WTC11 (cell line): Measurements from ENCODE around the gene CCDC124. TPM values are rescaled to one million over a fixed set of nuclear protein-coding genes. Genes with fewer than 3 reads are reported as not detected.

Source experiments
- ATAC-seq: fragments of 200-7000 bp; cut with Tn5 transposase; 2 replicates; pipeline ENCODE4 v1.10.0; 2021; ENCODE audit warnings: mild to moderate bottlenecking, moderate library complexity
- CTCF ChIA-PET: fragments of 300-600 bp; sonication (Branson Sonifier 250); formaldehyde crosslinking; loops from one replicate; lab custom pipeline; 2021; ENCODE audit warnings: antibody characterized with exemption; lab: Charles Lee
- POLR2A ChIA-PET: fragments of 350-600 bp; sonication (Branson Sonifier 250); formaldehyde crosslinking; loops from one replicate; lab custom pipeline; 2021; ENCODE audit warnings: antibody characterized with exemption; lab: Charles Lee
- DNase-seq: peaks from one replicate; pipeline ENCODE4 v3.0.0; 2021; ENCODE audit warnings: low spot score
- H3K27ac Mint-ChIP-seq: 2 replicates; pipeline ENCODE4 v1.8.0; 2021; ENCODE audit warnings: mixed read lengths
- H3K27me3 Mint-ChIP-seq: 2 replicates; pipeline ENCODE4 v1.8.0; 2021; ENCODE audit warnings: low read depth, mild to moderate bottlenecking, moderate library complexity, mixed read lengths
- H3K36me3 Mint-ChIP-seq: 2 replicates; pipeline ENCODE4 v1.8.0; 2021; ENCODE audit warnings: mixed read lengths
- H3K4me1 Mint-ChIP-seq: 2 replicates; pipeline ENCODE4 v1.8.0; 2022; ENCODE audit warnings: mixed read lengths
- H3K4me3 Mint-ChIP-seq: 2 replicates; pipeline ENCODE4 v1.8.0; 2021; ENCODE audit warnings: mild to moderate bottlenecking, moderate library complexity, mixed read lengths
- H3K9me3 Mint-ChIP-seq: 2 replicates; pipeline ENCODE4 v1.8.0; 2021; ENCODE audit warnings: mixed read lengths
- CREM ChIP-seq: sonication (generic); formaldehyde crosslinking; IDR thresholded peaks from 2 replicates; pipeline ENCODE4 v1.8.1; 2022; ENCODE audit warnings: mild to moderate bottlenecking, missing genetic modification reagents, moderate library complexity
- ESRRA ChIP-seq: sonication (generic); formaldehyde crosslinking; IDR thresholded peaks from 2 replicates; pipeline ENCODE4 v1.8.1; 2022; ENCODE audit warnings: mild to moderate bottlenecking, missing genetic modification reagents, borderline replicate concordance
- GTF2I ChIP-seq: fragments of 250-450 bp; sonication (Bioruptor Pico); conservative IDR thresholded peaks from 2 replicates; pipeline ENCODE4 v1.4.0; 2021; ENCODE audit warnings: mild to moderate bottlenecking
- NFATC4 ChIP-seq: fragments of 250-450 bp; sonication (Bioruptor Pico); IDR thresholded peaks from 2 replicates; pipeline ENCODE4 v1.9.0; 2021; ENCODE audit warnings: mild to moderate bottlenecking
- NR2C2 ChIP-seq: sonication (generic); formaldehyde crosslinking; IDR thresholded peaks from 2 replicates; pipeline ENCODE4 v1.8.0; 2022; ENCODE audit warnings: mild to moderate bottlenecking, missing genetic modification reagents
- SP1 ChIP-seq: sonication (generic); formaldehyde crosslinking; conservative IDR thresholded peaks from 2 replicates; pipeline ENCODE4 v1.8.1; 2022; ENCODE audit warnings: missing genetic modification reagents
- total RNA-seq: library from RNA; stranded (reverse); gene quantifications from 3 replicates; pipeline ENCODE4 v1.2.3, GENCODE V29; 2021
- TF ChIP-seq, protein P1 (sequence below): fragments of 250-450 bp; sonication (Bioruptor Pico); IDR thresholded peaks from 2 replicates; pipeline ENCODE4 v1.9.0; 2021; ENCODE audit warnings: mild to moderate bottlenecking, borderline replicate concordance
- TF ChIP-seq, protein P2 (sequence below): sonication (generic); formaldehyde crosslinking; IDR thresholded peaks from 2 replicates; pipeline ENCODE4 v1.8.1; 2022; ENCODE audit warnings: missing genetic modification reagents, borderline replicate concordance
- TF ChIP-seq, protein P3 (sequence below): fragments of 250-450 bp; sonication (Bioruptor Pico); IDR thresholded peaks from 2 replicates; pipeline ENCODE4 v1.9.0; 2021; ENCODE audit warnings: moderate library complexity, mild to moderate bottlenecking, inconsistent platforms, borderline replicate concordance
- TF ChIP-seq, protein P4 (sequence below): fragments of 250-450 bp; sonication (Bioruptor Pico); IDR thresholded peaks from 2 replicates; pipeline ENCODE4 v1.9.0; 2021; ENCODE audit warnings: mild to moderate bottlenecking
- TF ChIP-seq, protein P5 (sequence below): sonication (generic); formaldehyde crosslinking; IDR thresholded peaks from 2 replicates; pipeline ENCODE4 v1.8.0; 2022; ENCODE audit warnings: mild to moderate bottlenecking, missing genetic modification reagents
- TF ChIP-seq, protein P6 (sequence below): sonication (generic); formaldehyde crosslinking; IDR thresholded peaks from 2 replicates; pipeline ENCODE4 v1.8.1; 2022; ENCODE audit warnings: mild to moderate bottlenecking, missing genetic modification reagents, moderate library complexity, borderline replicate concordance

CCDC124 gene
- total RNA-seq, 1 experiment from 2014 or later, result 156 TPM

DNA sequence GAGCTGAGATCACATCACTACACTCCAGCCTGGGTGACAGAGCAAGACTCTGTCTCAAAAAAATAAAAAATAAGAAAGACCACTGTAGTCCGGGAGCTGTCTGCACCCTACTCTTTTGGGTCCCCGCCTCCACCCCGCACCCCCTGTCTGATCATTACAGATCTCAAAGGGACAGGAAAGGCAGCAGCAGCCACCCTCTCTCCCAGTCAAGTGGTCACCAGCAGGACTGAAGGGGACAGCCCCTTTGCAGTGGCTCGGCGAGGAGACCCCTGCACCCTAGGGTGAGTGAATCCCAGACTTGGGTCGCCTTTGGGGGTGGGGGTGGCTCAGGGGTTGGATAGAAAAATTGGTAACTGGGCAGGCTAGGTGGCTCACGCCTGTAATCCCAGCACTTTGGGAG is 21.6 kb downstream of the CCDC124 start (continued):
- TF ChIP-seq, protein P1, sequence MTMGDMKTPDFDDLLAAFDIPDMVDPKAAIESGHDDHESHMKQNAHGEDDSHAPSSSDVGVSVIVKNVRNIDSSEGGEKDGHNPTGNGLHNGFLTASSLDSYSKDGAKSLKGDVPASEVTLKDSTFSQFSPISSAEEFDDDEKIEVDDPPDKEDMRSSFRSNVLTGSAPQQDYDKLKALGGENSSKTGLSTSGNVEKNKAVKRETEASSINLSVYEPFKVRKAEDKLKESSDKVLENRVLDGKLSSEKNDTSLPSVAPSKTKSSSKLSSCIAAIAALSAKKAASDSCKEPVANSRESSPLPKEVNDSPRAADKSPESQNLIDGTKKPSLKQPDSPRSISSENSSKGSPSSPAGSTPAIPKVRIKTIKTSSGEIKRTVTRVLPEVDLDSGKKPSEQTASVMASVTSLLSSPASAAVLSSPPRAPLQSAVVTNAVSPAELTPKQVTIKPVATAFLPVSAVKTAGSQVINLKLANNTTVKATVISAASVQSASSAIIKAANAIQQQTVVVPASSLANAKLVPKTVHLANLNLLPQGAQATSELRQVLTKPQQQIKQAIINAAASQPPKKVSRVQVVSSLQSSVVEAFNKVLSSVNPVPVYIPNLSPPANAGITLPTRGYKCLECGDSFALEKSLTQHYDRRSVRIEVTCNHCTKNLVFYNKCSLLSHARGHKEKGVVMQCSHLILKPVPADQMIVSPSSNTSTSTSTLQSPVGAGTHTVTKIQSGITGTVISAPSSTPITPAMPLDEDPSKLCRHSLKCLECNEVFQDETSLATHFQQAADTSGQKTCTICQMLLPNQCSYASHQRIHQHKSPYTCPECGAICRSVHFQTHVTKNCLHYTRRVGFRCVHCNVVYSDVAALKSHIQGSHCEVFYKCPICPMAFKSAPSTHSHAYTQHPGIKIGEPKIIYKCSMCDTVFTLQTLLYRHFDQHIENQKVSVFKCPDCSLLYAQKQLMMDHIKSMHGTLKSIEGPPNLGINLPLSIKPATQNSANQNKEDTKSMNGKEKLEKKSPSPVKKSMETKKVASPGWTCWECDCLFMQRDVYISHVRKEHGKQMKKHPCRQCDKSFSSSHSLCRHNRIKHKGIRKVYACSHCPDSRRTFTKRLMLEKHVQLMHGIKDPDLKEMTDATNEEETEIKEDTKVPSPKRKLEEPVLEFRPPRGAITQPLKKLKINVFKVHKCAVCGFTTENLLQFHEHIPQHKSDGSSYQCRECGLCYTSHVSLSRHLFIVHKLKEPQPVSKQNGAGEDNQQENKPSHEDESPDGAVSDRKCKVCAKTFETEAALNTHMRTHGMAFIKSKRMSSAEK, result no peak
- TF ChIP-seq, all 79 proteins: peak for 0

DNA sequence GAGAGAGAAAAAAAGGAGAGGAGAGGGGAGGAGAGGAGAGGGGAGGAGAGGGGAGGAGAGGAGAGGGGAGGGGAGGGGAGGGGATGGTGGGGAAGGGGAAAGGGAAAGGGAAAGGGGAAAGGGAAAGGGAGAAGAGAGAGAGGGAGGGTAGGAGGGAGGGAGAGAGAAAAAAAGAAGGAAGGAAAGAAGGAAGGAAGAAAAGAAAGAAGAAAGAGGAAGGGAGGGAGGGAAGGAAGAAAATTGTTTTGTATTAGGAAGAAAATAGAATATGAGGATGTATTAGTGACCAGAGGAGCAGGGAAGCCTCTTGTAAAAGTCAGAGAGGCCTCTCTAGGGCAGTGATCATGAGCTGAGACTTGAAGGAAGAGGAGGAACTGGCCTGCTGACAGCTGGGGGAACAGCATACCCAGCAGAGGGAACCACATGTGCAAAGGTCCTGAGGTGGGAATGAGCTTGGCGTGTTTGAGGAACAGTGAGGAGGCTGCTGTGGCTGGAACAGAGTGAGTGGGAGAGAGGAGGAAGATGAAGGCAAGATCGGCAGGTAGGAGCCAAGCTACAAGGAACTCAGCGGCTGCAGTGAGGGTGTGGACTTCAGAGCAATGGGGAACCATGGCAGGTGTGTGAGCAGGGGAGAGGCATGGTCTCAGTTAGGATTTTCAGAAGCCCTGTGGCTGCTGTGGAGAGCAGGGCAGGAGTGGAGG is 24.5 kb downstream of the CCDC124 start:
- Mint-ChIP-seq H3K27me3 (peaks cover 22% of the 10 kb centered on the region), H3K36me3 (no peaks in the 10 kb centered on the region), H3K4me1 (peaks cover 22% of the 10 kb centered on the region), H3K9me3 (no peaks in the 10 kb centered on the region), H3K27ac (no peak overlapping the region; the same call in none of the 2 replicates), H3K4me3 (no peak overlapping the region)
- ATAC-seq (no peak), DNase-seq (no peak)
- TF ChIP-seq, protein P2, sequence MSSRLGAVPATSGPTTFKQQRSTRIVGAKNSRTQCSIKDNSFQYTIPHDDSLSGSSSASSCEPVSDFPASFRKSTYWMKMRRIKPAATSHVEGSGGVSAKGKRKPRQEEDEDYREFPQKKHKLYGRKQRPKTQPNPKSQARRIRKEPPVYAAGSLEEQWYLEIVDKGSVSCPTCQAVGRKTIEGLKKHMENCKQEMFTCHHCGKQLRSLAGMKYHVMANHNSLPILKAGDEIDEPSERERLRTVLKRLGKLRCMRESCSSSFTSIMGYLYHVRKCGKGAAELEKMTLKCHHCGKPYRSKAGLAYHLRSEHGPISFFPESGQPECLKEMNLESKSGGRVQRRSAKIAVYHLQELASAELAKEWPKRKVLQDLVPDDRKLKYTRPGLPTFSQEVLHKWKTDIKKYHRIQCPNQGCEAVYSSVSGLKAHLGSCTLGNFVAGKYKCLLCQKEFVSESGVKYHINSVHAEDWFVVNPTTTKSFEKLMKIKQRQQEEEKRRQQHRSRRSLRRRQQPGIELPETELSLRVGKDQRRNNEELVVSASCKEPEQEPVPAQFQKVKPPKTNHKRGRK (CRISPR knock-in tag), result 0 out of 2 replicates have a peak, but pooled peaks have one; percentile 36
- TF ChIP-seq, protein P3, sequence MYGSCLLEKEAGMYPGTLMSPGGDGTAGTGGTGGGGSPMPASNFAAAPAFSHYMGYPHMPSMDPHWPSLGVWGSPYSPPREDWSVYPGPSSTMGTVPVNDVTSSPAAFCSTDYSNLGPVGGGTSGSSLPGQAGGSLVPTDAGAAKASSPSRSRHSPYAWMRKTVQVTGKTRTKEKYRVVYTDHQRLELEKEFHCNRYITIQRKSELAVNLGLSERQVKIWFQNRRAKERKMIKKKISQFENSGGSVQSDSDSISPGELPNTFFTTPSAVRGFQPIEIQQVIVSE, result no peak
- TF ChIP-seq GTF2I (CRISPR knock-in tag) (0 out of 2 replicates have a peak, but pooled peaks have one; percentile 34), CREM (CRISPR knock-in tag) (no peak)
- TF ChIP-seq, protein P4, sequence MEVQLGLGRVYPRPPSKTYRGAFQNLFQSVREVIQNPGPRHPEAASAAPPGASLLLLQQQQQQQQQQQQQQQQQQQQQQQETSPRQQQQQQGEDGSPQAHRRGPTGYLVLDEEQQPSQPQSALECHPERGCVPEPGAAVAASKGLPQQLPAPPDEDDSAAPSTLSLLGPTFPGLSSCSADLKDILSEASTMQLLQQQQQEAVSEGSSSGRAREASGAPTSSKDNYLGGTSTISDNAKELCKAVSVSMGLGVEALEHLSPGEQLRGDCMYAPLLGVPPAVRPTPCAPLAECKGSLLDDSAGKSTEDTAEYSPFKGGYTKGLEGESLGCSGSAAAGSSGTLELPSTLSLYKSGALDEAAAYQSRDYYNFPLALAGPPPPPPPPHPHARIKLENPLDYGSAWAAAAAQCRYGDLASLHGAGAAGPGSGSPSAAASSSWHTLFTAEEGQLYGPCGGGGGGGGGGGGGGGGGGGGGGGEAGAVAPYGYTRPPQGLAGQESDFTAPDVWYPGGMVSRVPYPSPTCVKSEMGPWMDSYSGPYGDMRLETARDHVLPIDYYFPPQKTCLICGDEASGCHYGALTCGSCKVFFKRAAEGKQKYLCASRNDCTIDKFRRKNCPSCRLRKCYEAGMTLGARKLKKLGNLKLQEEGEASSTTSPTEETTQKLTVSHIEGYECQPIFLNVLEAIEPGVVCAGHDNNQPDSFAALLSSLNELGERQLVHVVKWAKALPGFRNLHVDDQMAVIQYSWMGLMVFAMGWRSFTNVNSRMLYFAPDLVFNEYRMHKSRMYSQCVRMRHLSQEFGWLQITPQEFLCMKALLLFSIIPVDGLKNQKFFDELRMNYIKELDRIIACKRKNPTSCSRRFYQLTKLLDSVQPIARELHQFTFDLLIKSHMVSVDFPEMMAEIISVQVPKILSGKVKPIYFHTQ (CRISPR knock-in tag), result no peak
- ChIA-PET POLR2A (no interaction called here), CTCF (interaction anchor here (1.9 kb wide), 1 partner anchor 19 kb away, joined by 12 read pairs; no protein-coding TSS in a partner anchor)

DNA sequence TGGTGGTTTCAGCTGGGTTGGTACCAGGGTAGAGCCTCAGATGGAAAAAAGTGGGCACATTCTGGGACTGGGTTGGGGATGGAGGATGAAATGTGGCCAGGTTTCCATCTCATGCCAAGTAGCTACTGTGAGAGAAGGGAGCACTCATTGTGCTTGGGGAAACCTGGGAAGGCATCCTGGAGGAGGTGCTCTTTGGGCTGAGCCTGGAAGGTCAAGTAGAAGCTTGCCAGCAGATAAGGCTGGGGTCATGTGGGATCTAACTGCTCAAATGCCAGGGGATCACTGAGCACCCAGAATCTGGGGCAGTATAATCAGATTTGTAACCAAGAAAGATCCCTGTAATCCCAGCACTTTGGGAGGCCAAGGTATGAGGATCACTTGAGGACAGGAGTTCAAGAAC is 25.1 kb downstream of the CCDC124 start:
- Mint-ChIP-seq H3K4me3 (no peak overlapping the region), H3K27me3 (peaks cover 16% of the 10 kb centered on the region), H3K9me3 (no peaks in the 10 kb centered on the region), H3K27ac (no peak overlapping the region), H3K36me3 (no peaks in the 10 kb centered on the region), H3K4me1 (peaks cover 25% of the 10 kb centered on the region)
- ChIA-PET CTCF (interaction anchor here (1.9 kb wide), 1 partner anchor 20 kb away, joined by 12 read pairs; no protein-coding TSS in a partner anchor), POLR2A (no interaction called here)
- ATAC-seq (no peak), DNase-seq (no peak)
- TF ChIP-seq, protein P4 (CRISPR knock-in tag), result no peak
- no peak for TF ChIP-seq SP1
- TF ChIP-seq NFATC4 (CRISPR knock-in tag), result no peak
- TF ChIP-seq NR2C2 (CRISPR knock-in tag), result no peak
- TF ChIP-seq, protein P5, sequence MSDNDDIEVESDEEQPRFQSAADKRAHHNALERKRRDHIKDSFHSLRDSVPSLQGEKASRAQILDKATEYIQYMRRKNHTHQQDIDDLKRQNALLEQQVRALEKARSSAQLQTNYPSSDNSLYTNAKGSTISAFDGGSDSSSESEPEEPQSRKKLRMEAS (CRISPR knock-in tag), result no peak
- TF ChIP-seq, protein P6, sequence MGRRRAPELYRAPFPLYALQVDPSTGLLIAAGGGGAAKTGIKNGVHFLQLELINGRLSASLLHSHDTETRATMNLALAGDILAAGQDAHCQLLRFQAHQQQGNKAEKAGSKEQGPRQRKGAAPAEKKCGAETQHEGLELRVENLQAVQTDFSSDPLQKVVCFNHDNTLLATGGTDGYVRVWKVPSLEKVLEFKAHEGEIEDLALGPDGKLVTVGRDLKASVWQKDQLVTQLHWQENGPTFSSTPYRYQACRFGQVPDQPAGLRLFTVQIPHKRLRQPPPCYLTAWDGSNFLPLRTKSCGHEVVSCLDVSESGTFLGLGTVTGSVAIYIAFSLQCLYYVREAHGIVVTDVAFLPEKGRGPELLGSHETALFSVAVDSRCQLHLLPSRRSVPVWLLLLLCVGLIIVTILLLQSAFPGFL (CRISPR knock-in tag), result no peak
- no peak for TF ChIP-seq ESRRA (CRISPR knock-in tag)
